Karpas-422 (cell line): ENCODE measurements around the gene CSNK1G2. TPM values are rescaled to one million over a fixed set of nuclear protein-coding genes. Genes with fewer than 3 reads are reported as not detected.

ENCODE experiments used
- DNase-seq: peaks from one replicate; pipeline ENCODE4 v3.0.0-alpha.2; 2015
- H2AFZ ChIP-seq: fragments of 200-600 bp; sonication (generic); 2 replicates; pipeline ENCODE4 v1.6.1; 2014; ENCODE audit warnings: antibody characterized with exemption, low read length, mixed read lengths
- H3K27ac ChIP-seq: fragments of 200-600 bp; sonication (generic); 2 replicates; pipeline ENCODE4 v1.5.1; 2014; ENCODE audit warnings: mild to moderate bottlenecking, low read length, moderate library complexity
- H3K27me3 ChIP-seq: fragments of 200-600 bp; sonication (generic); 2 replicates; pipeline ENCODE4 v1.6.1; 2014; ENCODE audit warnings: low read length, mixed read lengths
- H3K36me3 ChIP-seq: fragments of 200-600 bp; sonication (generic); 2 replicates; pipeline ENCODE4 v1.6.1; 2014; ENCODE audit warnings: low read length, mixed read lengths; ENCODE audit not compliant: insufficient read depth
- H3K4me1 ChIP-seq: fragments of 200-600 bp; sonication (generic); 2 replicates; pipeline ENCODE4 v1.6.1; 2014; ENCODE audit warnings: mild to moderate bottlenecking, low read length, mixed read lengths
- H3K4me2 ChIP-seq: fragments of 200-600 bp; sonication (generic); 2 replicates; pipeline ENCODE4 v1.6.1; 2014; ENCODE audit warnings: low read length, low read depth, mild to moderate bottlenecking; ENCODE audit not compliant: poor library complexity, severe bottlenecking
- H3K4me3 ChIP-seq: fragments of 200-600 bp; sonication (generic); 2 replicates; pipeline ENCODE4 v1.5.1; 2014; ENCODE audit warnings: mild to moderate bottlenecking, antibody characterized with exemption, low read length, mixed read lengths
- H3K79me2 ChIP-seq: fragments of 200-600 bp; sonication (generic); 2 replicates; pipeline ENCODE4 v1.6.1; 2014; ENCODE audit warnings: mild to moderate bottlenecking, low read length, mixed read lengths
- H3K9ac ChIP-seq: fragments of 200-600 bp; sonication (generic); 2 replicates; pipeline ENCODE4 v1.6.0; 2014; ENCODE audit warnings: low read length
- H3K9me2 ChIP-seq: fragments of 200-600 bp; sonication (generic), shearing (Covaris generic); replicated peaks from 2 replicates; pipeline ENCODE4 v1.6.0; 2014; ENCODE audit warnings: mild to moderate bottlenecking, low read length, moderate library complexity; ENCODE audit not compliant: insufficient read depth
- H3K9me3 ChIP-seq: fragments of 300-700, 200-600 bp; sonication (generic); 2 replicates; pipeline ENCODE4 v1.6.1; 2014; ENCODE audit warnings: low read length, mixed read lengths
- H4K20me1 ChIP-seq: fragments of 200-600 bp; sonication (generic); 2 replicates; pipeline ENCODE4 v1.6.1; 2014; ENCODE audit warnings: mild to moderate bottlenecking, antibody characterized with exemption, low read length, low read depth; ENCODE audit not compliant: insufficient read depth
- total RNA-seq: library from RNA; depleted of rRNA; stranded (reverse); fragments of >200 nt; shearing (Covaris generic); gene quantifications from 2 replicates; pipeline ENCODE4 v1.2.3, GENCODE V29; 2014; ENCODE audit warnings: low replicate concordance

CSNK1G2 gene
- total RNA-seq, 1 experiment from 2014 or later, result 57.1 TPM

DNA sequence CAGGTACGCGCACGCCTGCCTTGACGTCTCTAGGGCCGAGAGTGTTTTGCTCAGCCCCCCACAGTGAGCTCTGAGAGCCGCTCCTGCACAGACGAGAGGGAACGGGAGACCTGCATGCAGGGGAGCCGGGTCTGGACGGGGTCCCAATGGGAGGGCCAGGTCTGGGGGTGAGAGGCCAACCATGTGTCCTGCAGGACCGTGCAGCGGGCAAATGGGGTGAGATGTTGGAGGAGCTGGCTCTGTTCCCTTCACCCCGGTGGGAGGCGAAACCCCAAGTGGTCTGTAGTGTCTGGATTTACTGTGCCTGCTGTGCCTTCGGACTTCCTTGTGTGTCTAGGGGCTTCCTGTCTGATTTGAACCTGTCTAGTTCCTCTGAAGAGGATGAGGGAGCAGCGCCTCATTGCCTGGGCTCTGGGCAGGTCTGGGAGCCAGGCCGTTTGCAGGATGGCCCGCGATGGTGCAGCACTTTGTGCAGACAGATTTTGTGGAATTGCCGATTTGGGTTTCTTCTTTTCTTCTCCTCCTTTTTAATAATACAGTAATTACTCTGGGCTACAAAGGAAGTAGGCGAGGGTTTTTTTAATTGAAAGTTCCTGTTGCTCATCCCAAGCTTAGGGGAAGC, 2.1 kb downstream of the CSNK1G2 start:
- Histone ChIP-seq H3K79me2 (peaks cover 61% of the 10 kb centered on the region), H4K20me1 (peaks cover 20% of the 10 kb centered on the region; the same call in 1 of the 2 replicates), H2AFZ (no peak overlapping the region), H3K4me1 (peaks cover 22% of the 10 kb centered on the region), H3K4me3 (peak overlapping the region; percentile 97), H3K27me3 (no peaks in the 10 kb centered on the region), H3K4me2 (peak overlapping the region; percentile 90), H3K27ac (peak overlapping the region; percentile 87), H3K9me3 (no peaks in the 10 kb centered on the region), H3K9me2 (no peaks in the 10 kb centered on the region), H3K9ac (peak overlapping the region; percentile 97), H3K36me3 (no peaks in the 10 kb centered on the region)
- no peak for DNase-seq

DNA sequence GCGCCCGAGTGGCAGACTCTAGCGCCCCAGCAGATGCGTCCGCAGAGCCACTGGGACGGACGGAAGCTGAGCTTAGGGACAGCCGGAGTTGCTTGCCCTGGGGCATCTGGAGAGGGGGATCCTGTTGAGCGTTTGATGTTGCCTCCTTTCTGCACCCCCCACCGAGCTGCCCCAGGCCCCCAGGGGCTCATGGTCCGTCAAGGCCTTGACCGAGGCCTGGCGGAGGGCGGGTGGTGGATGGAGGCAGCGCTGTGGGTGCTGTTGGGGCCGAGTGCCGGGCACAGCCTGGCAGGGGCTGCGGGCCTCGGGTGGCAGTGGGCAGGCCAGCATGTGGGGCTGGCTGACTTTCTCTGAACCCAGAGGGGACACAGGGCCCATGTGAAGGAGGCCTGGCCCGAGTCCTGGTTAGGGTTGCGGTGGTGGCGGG, 2.7 kb downstream of the CSNK1G2 start:
- Histone ChIP-seq H3K9ac (peak overlapping the region; percentile 97; the same call in 1 of the 2 replicates), H3K27me3 (no peaks in the 10 kb centered on the region), H3K79me2 (peaks cover 65% of the 10 kb centered on the region), H3K4me3 (peak overlapping the region; percentile 97), H3K9me2 (no peaks in the 10 kb centered on the region), H3K4me1 (peaks cover 22% of the 10 kb centered on the region), H3K27ac (no peak overlapping the region; the same call in 1 of the 2 replicates), H3K4me2 (peak overlapping the region; percentile 90), H4K20me1 (peaks cover 23% of the 10 kb centered on the region; the same call in 1 of the 2 replicates), H2AFZ (no peak overlapping the region), H3K36me3 (no peaks in the 10 kb centered on the region), H3K9me3 (no peaks in the 10 kb centered on the region)
- no peak for DNase-seq

DNA sequence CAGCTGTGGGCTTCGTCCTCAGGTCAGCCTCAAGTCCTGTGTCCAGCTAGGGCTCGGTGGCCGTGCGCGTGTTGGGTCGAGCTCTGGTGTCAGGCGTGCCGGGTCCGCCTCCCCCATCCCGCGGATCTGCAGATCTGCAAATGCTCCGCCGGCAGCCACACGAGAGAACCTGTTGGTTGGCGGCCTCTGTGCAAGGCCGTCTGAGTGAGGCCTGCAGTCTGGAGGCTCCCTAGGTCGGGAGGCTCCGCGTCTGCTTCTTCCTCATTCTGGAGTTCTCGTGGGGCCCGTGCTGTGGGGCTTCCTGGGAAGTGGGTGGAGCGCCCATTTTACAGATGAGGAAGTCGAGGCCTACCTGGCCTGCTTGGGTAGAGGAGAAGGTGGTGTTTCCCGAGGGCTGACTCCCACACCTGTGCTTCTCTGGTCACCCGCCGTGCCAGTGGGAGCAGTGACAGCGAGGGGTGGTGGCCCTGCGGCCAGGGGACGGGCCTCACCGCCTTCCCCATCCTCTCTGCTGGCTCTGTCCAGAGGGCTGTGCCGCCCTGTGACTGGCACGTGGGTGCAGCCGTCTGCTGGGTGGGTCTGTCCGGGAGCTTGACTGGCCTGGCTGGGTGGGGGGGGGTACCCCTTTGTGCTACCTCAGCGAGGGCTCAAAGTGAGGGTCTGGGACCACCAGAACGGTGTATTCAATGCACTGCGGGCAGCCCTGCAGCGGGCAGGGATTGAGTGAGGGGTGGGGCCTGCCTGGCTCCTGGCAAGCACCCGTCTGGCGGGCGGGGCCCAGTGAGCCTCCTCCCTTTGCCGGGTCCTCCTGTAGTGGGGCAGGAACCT, 3.3 kb downstream of the CSNK1G2 start:
- no peak for DNase-seq
- no peak overlapping the region for H3K4me3 ChIP-seq
- no peaks in the 10 kb centered on the region for H3K27me3 ChIP-seq
- H3K4me1 ChIP-seq, result peaks cover 22% of the 10 kb centered on the region
- H3K27ac ChIP-seq, result no peak overlapping the region
- H3K79me2 ChIP-seq, result peaks cover 71% of the 10 kb centered on the region
- no peaks in the 10 kb centered on the region for H3K9me3 ChIP-seq
- no peaks in the 10 kb centered on the region for H3K9me2 ChIP-seq
- no peak overlapping the region for H3K4me2 ChIP-seq
- no peak overlapping the region for H2AFZ ChIP-seq
- H4K20me1 ChIP-seq, result peaks cover 24% of the 10 kb centered on the region; the same call in 1 of the 2 replicates
- H3K36me3 ChIP-seq, result no peaks in the 10 kb centered on the region
- no peak overlapping the region for H3K9ac ChIP-seq

- Histone ChIP-seq H3K9ac (no peak overlapping the region), H3K4me1 (peaks cover 17% of the 10 kb centered on the region), H3K36me3 (no peaks in the 10 kb centered on the region), H3K4me3 (no peak overlapping the region), H4K20me1 (peaks cover 24% of the 10 kb centered on the region; the same call in 1 of the 2 replicates), H3K9me2 (no peaks in the 10 kb centered on the region), H3K27ac (no peak overlapping the region), H2AFZ (no peak overlapping the region), H3K9me3 (no peaks in the 10 kb centered on the region), H3K79me2 (peaks cover 76% of the 10 kb centered on the region), H3K27me3 (no peaks in the 10 kb centered on the region), H3K4me2 (no peak overlapping the region)
- no peak for DNase-seq
Observed at GRCh38 chr19:1944916-1945561, 4.1 kb downstream of the CSNK1G2 start.

DNA sequence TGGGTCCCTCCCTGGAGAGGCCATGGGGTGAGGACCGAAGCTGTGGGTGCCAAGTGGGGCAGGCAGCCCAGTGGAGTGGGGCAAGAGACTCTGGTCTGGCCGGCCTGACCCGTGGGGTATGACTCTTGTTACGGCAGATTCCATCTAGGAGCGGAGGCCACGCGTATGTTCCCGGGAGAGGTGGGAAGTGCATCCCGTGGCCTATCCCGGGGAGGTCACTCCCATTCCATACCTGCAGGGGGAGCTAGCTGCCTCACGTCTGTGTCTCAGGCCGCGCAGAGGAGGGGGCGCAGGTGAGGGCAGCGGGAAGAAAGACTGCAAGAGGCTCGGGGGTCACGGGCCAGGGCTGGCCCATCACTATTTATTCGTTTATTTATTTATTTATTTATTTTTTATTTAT, 4.9 kb downstream of the CSNK1G2 start:
- Histone ChIP-seq H3K4me3 (no peak overlapping the region), H3K9ac (no peak overlapping the region), H2AFZ (no peak overlapping the region), H4K20me1 (peaks cover 24% of the 10 kb centered on the region; the same call in 1 of the 2 replicates), H3K36me3 (no peaks in the 10 kb centered on the region), H3K4me1 (peaks cover 12% of the 10 kb centered on the region), H3K9me2 (no peaks in the 10 kb centered on the region), H3K79me2 (peaks cover 84% of the 10 kb centered on the region), H3K27me3 (no peaks in the 10 kb centered on the region), H3K27ac (no peak overlapping the region), H3K9me3 (no peaks in the 10 kb centered on the region), H3K4me2 (no peak overlapping the region)
- DNase-seq, result peak; percentile 45

DNA sequence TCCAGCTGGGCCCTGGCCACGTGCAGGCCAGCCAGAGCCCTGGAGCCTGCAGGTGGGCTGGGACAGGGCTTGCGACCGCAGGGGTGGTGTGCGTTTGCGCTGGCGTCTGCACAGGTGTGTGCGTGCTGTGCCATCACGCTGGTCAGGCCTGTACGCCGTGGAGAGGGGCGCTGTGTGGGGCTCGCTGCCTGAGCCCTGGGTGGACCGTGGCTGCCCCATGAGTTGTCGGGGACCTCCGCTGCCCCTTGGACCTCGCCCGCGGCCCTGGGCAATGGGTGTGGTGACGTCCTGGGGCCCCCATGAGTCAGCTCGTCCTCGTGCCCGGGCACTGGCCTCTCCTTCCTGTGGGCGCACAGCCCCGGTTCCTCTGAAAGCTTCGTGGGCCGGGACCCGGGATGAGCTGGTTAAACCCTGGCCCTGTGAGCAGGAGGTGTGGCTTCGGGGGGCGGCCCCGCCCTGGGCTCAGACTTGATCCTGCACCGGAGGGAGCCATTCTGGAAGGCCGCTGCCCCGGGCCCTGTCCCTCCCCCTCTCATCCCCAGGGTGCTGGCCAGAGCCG, 6.8 kb downstream of the CSNK1G2 start:
- Histone ChIP-seq H3K79me2 (peaks cover 82% of the 10 kb centered on the region), H3K4me2 (no peak overlapping the region), H3K9ac (no peak overlapping the region), H3K36me3 (no peaks in the 10 kb centered on the region), H4K20me1 (peaks cover 24% of the 10 kb centered on the region; the same call in 1 of the 2 replicates), H2AFZ (no peak overlapping the region), H3K27me3 (no peaks in the 10 kb centered on the region), H3K9me3 (no peaks in the 10 kb centered on the region), H3K27ac (no peak overlapping the region), H3K9me2 (no peaks in the 10 kb centered on the region), H3K4me1 (peaks cover 11% of the 10 kb centered on the region), H3K4me3 (no peak overlapping the region)
- no peak for DNase-seq

- no peak overlapping the region for H3K9ac ChIP-seq
- DNase-seq, result no peak
- H3K79me2 ChIP-seq, result peaks cover 82% of the 10 kb centered on the region
- H3K9me2 ChIP-seq, result no peaks in the 10 kb centered on the region
- H2AFZ ChIP-seq, result no peak overlapping the region
- H3K4me1 ChIP-seq, result no peaks in the 10 kb centered on the region
- H3K36me3 ChIP-seq, result no peaks in the 10 kb centered on the region
- H3K9me3 ChIP-seq, result no peaks in the 10 kb centered on the region
- peaks cover 26% of the 10 kb centered on the region; the same call in 1 of the 2 replicates for H4K20me1 ChIP-seq
- H3K4me3 ChIP-seq, result no peak overlapping the region
- no peak overlapping the region for H3K4me2 ChIP-seq
- H3K27me3 ChIP-seq, result no peaks in the 10 kb centered on the region
- no peak overlapping the region for H3K27ac ChIP-seq
Observed at GRCh38 chr19:1949304-1950101, 8.5 kb downstream of the CSNK1G2 start.
